AG04450 (cell line): Measurements from ENCODE around the gene TGFA. TPM values are rescaled to one million over a fixed set of nuclear protein-coding genes. Genes with fewer than 3 reads are reported as not detected.

Experiments
- CTCF ChIA-PET: fragments of 300-600, 350-600 bp; formaldehyde crosslinking; extraction: SDS; loops from one replicate; lab custom pipeline; 2022; ENCODE audit warnings: antibody characterized with exemption, inconsistent platforms; lab: Charles Lee
- POLR2A ChIA-PET: fragments of 350-600 bp; formaldehyde crosslinking; extraction: SDS; loops from one replicate; lab custom pipeline; 2021; ENCODE audit warnings: antibody characterized with exemption, inconsistent platforms; lab: Yijun Ruan, JAX
- DNase-seq: peaks from one replicate; pipeline ENCODE4 v3.0.0-alpha.2; 2011; ENCODE audit warnings: low read depth, low spot score
- H3K27ac ChIP-seq: one replicate; pipeline ENCODE4 v1.5.1; 2012; ENCODE audit warnings: low read depth, low read length, control low read depth
- H3K27me3 ChIP-seq: one replicate; pipeline ENCODE4 v1.6.0; 2012; ENCODE audit warnings: low read length; ENCODE audit not compliant: control insufficient read depth, insufficient read depth
- H3K4me3 ChIP-seq: 2 replicates; pipeline ENCODE4 v1.5.1; 2011; ENCODE audit warnings: mild to moderate bottlenecking, low read depth, low read length, control low read depth
- H3K9me3 ChIP-seq: 2 replicates; pipeline ENCODE4 v1.5.1; 2012; ENCODE audit warnings: low read length; ENCODE audit not compliant: control insufficient read depth, insufficient read depth
- CTCF ChIP-seq: IDR thresholded peaks from 2 replicates; pipeline ENCODE4 v1.5.1; 2011; ENCODE audit warnings: low read depth, low read length, control low read depth, inconsistent platforms
- polyA plus RNA-seq: library from polyadenylated mRNA; depleted of rRNA; stranded (reverse); fragments of >200 nt; gene quantifications from 2 replicates; pipeline ENCODE4 v1.2.3, GENCODE V29; 2011

Gene TGFA
- polyA plus RNA-seq, 1 experiment, result not detected

- no peak for DNase-seq
- ChIA-PET POLR2A (no interaction called here), CTCF (no interaction called here)
- Histone ChIP-seq H3K27me3 (peaks cover 3% of the 10 kb centered on the region), H3K27ac (no peak overlapping the region), H3K4me3 (no peak overlapping the region), H3K9me3 (no peaks in the 10 kb centered on the region)
- TF ChIP-seq CTCF, result no peak
Measured at GRCh38 chr2:70420740-70421139, 132.9 kb downstream of the TGFA start.

- ChIA-PET POLR2A (no interaction called here), CTCF (no interaction called here)
- no peaks in the 10 kb centered on the region for H3K27me3 ChIP-seq
- no peak overlapping the region for H3K4me3 ChIP-seq
- no peaks in the 10 kb centered on the region for H3K9me3 ChIP-seq
- no peak for TF ChIP-seq CTCF
- no peak overlapping the region for H3K27ac ChIP-seq
- no peak for DNase-seq
Measured at GRCh38 chr2:70420143-70420542, 133.5 kb downstream of the TGFA start.

- Histone ChIP-seq H3K4me3 (no peak overlapping the region), H3K27ac (no peak overlapping the region), H3K9me3 (no peaks in the 10 kb centered on the region), H3K27me3 (no peaks in the 10 kb centered on the region)
- CTCF ChIA-PET, result no interaction called here
- TF ChIP-seq CTCF, result no peak
- DNase-seq, result no peak
- POLR2A ChIA-PET, result no interaction called here
Measured at GRCh38 chr2:70418514-70418913, 135.1 kb downstream of the TGFA start.

GRCh38 chr2:70417011-70417410 is 136.6 kb downstream of the TGFA start:
- no peaks in the 10 kb centered on the region for H3K9me3 ChIP-seq
- H3K4me3 ChIP-seq, result no peak overlapping the region
- TF ChIP-seq CTCF, result no peak
- ChIA-PET CTCF (no interaction called here), POLR2A (no interaction called here)
- no peak for DNase-seq
- H3K27ac ChIP-seq, result no peak overlapping the region
- peaks cover 3% of the 10 kb centered on the region for H3K27me3 ChIP-seq

GRCh38 chr2:70412294-70413070 is 141.1 kb downstream of the TGFA start:
- H3K4me3 ChIP-seq, result no peak overlapping the region
- no peaks in the 10 kb centered on the region for H3K9me3 ChIP-seq
- ChIA-PET POLR2A (no interaction called here), CTCF (no interaction called here)
- H3K27ac ChIP-seq, result no peak overlapping the region
- TF ChIP-seq CTCF, result no peak
- H3K27me3 ChIP-seq, result peaks cover 6% of the 10 kb centered on the region
- no peak for DNase-seq
